Progenitor cell of endocrine pancreas (in vitro differentiated cells): ENCODE data around the gene FIS1. TPM values are rescaled to one million over a fixed set of nuclear protein-coding genes. Genes with fewer than 3 reads are reported as not detected.
"Not testable (repeated sequence)": the region's sequence is repeated elsewhere in the genome, so short reads cannot be mapped to it uniquely, and the experiment has no call there.

Experiments
- DNase-seq: peaks from one replicate; pipeline ENCODE4 v3.0.0; 2021; ENCODE audit warnings: low spot score; ENCODE audit not compliant: unreplicated experiment
- H3K27ac Mint-ChIP-seq: 2 replicates; pipeline ENCODE4 v1.8.0; 2021; ENCODE audit warnings: mild to moderate bottlenecking, moderate library complexity, mixed read lengths
- H3K27me3 Mint-ChIP-seq: 2 replicates; pipeline ENCODE4 v1.8.0; 2021; ENCODE audit warnings: mixed read lengths
- H3K36me3 Mint-ChIP-seq: 2 replicates; pipeline ENCODE4 v1.8.0; 2022; ENCODE audit warnings: mixed read lengths; ENCODE audit not compliant: insufficient read depth
- H3K4me1 Mint-ChIP-seq: 2 replicates; pipeline ENCODE4 v1.8.0; 2021; ENCODE audit warnings: low read depth, mixed read lengths
- H3K4me3 Mint-ChIP-seq: 2 replicates; pipeline ENCODE4 v1.8.0; 2021; ENCODE audit warnings: low read depth, mild to moderate bottlenecking, moderate library complexity, mixed read lengths
- H3K9me3 Mint-ChIP-seq: 2 replicates; pipeline ENCODE4 v1.8.0; 2021; ENCODE audit warnings: low read depth, mixed read lengths
- total RNA-seq: library from RNA; stranded (reverse); gene quantifications from 2 replicates; pipeline ENCODE4 v1.2.1, GENCODE V29; 2021
- TF ChIP-seq, protein P1 (sequence below): fragments of 200-600 bp; sonication (generic); IDR thresholded peaks from one replicate; pipeline ENCODE4 v1.5.0; 2021; ENCODE audit warnings: antibody characterized with exemption, mild to moderate bottlenecking; ENCODE audit not compliant: unreplicated experiment

The FIS1 gene
- total RNA-seq, 1 donor from 2014 or later, result 118 TPM

DNA sequence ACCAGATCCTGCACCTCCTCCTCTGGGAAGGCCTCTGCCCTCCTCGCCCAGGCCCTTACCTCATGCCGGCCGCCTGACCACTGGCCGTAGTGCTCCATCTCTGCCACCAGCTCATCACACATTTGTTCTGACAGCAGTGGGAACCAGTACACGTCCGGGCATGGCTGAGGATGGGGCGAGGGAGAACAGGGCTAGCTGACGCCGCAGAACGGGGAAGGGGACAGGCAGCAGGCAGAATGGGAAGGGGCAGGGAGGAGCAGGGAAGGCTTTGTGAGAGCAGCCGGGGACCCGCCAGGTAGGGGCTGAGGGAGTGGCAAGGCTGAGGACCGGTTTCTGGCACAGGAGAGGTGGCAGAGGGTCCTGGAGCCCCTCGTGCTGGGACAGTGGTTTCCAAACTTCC lies 36.1 kb downstream of the FIS1 start:
- Mint-ChIP-seq H3K36me3 (peaks cover 11% of the 10 kb centered on the region), H3K27ac (no peak overlapping the region), H3K27me3 (peaks cover 6% of the 10 kb centered on the region), H3K4me1 (no peaks in the 10 kb centered on the region), H3K4me3 (no peak overlapping the region), H3K9me3 (no peaks in the 10 kb centered on the region)
- TF ChIP-seq, protein P1, sequence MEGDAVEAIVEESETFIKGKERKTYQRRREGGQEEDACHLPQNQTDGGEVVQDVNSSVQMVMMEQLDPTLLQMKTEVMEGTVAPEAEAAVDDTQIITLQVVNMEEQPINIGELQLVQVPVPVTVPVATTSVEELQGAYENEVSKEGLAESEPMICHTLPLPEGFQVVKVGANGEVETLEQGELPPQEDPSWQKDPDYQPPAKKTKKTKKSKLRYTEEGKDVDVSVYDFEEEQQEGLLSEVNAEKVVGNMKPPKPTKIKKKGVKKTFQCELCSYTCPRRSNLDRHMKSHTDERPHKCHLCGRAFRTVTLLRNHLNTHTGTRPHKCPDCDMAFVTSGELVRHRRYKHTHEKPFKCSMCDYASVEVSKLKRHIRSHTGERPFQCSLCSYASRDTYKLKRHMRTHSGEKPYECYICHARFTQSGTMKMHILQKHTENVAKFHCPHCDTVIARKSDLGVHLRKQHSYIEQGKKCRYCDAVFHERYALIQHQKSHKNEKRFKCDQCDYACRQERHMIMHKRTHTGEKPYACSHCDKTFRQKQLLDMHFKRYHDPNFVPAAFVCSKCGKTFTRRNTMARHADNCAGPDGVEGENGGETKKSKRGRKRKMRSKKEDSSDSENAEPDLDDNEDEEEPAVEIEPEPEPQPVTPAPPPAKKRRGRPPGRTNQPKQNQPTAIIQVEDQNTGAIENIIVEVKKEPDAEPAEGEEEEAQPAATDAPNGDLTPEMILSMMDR, result no peak
- DNase-seq, result no peak

DNA sequence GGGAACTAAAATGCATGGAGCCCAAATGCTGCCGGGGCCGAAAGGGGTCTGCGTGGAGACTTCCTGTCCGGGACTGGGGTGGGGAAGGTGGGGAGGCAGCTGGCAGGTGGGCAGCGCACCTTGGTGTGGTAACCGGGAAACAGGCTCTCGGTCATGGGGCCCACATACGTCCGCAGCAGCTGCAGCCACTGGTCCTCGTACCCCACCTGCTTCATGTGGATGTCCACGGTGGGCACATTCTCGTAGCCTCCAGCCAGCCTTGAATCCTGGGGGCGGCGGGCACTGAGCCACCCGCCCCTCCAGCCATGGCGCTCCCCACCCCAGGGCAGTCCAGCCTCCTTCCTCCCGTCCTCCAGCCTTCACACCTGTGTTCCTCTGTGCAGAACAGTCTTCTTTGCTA lies 37.4 kb downstream of the FIS1 start:
- Mint-ChIP-seq H3K36me3 (peaks cover 11% of the 10 kb centered on the region), H3K27ac (no peak overlapping the region), H3K4me3 (no peak overlapping the region), H3K9me3 (no peaks in the 10 kb centered on the region), H3K4me1 (no peaks in the 10 kb centered on the region), H3K27me3 (peaks cover 17% of the 10 kb centered on the region)
- TF ChIP-seq, protein P1, result no peak
- DNase-seq, result no peak

DNA sequence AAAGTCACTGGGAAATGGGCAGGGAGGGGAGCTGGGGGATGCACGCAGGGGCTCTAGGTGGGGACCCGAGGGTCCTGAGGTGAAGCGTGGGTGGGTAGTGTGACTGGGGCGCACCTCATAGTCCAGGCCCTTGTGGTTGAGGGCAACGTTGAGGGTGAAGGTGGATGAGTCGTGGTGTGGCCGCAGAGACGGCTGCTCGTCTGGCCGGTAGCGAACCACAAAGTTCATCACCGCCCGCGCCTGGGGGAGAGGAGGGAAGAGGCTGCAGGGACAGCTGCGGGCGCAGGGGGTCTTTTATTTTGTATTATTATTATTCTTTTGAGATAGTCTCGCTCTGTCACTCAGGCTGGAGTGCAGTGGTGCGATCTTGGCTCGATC lies 38.2 kb downstream of the FIS1 start:
- no peak for DNase-seq
- Mint-ChIP-seq H3K4me3 (no peak overlapping the region), H3K4me1 (no peaks in the 10 kb centered on the region), H3K27ac (no peak overlapping the region), H3K9me3 (no peaks in the 10 kb centered on the region), H3K36me3 (peaks cover 11% of the 10 kb centered on the region), H3K27me3 (peaks cover 20% of the 10 kb centered on the region)
- TF ChIP-seq, protein P1, result no peak

DNA sequence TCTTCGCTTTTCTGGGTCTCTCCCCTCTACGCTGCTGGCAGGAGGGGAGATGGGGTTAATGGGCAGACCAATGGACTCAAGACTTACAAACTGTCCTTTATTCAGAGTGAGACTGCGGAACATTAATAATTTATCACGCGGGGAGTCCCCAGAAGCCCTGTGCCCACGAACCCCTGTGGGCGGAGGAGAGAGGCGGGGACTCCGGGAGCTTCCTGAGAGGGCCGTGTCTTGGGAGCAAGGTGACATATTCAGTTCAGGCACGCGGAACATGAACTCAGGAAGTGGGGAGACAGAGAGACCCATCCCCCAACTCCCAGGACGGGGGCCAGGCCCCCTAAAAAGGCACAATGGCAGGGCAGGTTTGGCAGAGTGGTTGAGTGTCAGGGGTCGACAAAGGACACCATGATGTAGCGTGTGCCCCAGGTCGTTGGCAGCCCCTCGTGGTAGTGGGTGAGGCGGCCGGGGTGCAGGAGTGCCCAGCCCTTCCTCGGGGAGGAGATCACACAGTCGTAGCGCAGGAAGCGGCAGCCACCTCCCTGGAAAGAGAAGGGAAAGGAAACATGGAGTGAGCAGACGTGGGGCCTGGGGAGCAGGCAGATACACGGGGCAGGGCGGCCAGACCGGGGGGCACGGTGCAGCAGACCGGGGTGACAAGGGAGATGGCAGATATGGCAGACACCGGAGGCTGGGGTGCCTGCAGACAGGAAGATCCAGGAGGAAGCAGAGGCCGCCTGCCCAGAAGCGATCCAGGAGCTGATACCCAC lies 38.8 kb downstream of the FIS1 start:
- TF ChIP-seq, protein P1, result no peak
- H3K27ac Mint-ChIP-seq, result no peak overlapping the region
- no peaks in the 10 kb centered on the region for H3K9me3 Mint-ChIP-seq
- DNase-seq, result no peak
- H3K36me3 Mint-ChIP-seq, result peaks cover 10% of the 10 kb centered on the region
- H3K4me1 Mint-ChIP-seq, result no peaks in the 10 kb centered on the region
- peaks cover 26% of the 10 kb centered on the region for H3K27me3 Mint-ChIP-seq
- H3K4me3 Mint-ChIP-seq, result no peak overlapping the region

DNA sequence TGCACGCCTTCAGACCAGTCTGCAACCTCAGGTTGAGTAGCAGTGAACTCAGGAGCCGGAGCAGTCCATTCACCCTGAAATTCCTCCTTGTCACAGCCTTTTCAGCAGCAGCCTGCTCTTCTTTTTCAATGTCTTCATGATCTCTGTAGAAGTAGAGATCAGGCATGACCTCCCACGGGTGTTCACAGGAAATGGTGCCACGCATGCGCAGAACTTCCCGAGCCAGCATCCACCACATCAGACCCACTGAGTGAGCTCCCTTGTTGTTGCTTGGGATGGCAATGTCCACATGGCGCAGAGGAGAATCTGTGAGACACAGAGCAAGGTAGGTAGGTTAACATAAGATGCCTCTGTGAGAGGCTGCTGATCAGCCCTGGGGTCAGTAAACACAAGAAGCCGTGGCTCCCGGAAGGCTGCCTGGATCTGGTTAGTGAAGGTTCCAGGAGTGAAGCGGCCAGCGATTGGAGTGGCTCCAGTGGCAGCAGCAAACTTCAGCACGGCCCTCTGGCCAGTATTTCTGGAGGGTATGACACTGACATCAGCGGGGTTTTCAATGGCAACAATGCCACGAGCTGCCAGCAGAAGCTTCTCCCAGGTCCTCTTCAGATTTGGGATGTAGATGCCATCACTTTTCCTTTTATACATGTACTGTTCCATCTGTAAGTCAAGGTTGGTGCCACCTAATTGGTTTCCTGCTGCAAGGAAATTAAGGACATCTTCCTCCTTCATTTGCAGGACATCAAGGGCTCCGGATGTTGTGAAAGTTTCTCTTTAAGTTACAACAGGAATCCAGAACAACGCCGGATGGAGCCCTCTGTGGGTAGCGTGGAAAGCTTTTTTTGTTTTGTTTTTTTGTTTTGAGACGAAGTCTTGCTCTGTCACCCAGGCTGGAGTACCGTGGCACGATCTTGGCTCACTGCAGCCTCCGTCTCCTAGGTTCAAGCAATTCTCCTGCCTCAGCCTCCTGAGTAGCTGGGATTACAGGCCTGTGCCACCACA lies 40.8 kb downstream of the FIS1 start:
- not testable (repeated sequence) for H3K4me1 Mint-ChIP-seq, H3K4me3 Mint-ChIP-seq, H3K9me3 Mint-ChIP-seq, H3K27ac Mint-ChIP-seq, H3K36me3 Mint-ChIP-seq, DNase-seq
- H3K27me3 Mint-ChIP-seq, result peaks cover 39% of the 10 kb centered on the region
